ENCODE results near the gene PRKCH. TPM values are rescaled to one million over a fixed set of nuclear protein-coding genes. Genes with fewer than 3 reads are reported as not detected.

The PRKCH gene
- total RNA-seq, 2 donors from 2014 or later, result 24.6 to 73.6 TPM

DNA sequence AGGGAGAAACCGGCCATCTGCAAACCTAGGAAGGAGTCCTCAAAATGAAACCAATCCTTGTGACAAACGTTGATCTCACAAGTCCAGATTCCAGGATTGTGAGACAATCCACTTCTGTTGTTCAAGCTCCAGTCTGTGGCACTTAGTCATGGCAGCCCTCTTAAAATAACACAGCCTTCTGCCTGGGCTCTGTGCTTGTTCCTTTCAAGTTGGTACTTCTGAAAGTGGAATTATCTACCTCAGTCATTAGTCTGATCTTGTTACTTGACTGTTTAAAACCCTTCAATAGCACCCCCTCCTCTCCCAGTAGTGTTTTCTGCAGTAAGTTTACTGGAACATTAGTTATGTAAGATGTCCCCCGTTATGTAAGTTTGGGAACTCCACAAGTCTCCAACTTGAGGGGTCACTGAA lies 263.0 kb downstream of the PRKCH start:
- DNase-seq (ENCODE audit: low spot score), result no peak
- no peaks in the 10 kb centered on the region for H3K36me3 ChIP-seq
- no peaks in the 10 kb centered on the region for H3K27me3 ChIP-seq (replicated peaks; ENCODE audit: insufficient read depth)
- H3K4me1 ChIP-seq (ENCODE audit: control insufficient read depth in 1 of 2, low read depth in 2 of 2), result peaks cover 27 to 49% of the 10 kb centered on the region in 2 donors
- H3K4me3 ChIP-seq, result no peak overlapping the region
- TF ChIP-seq, protein P1, sequence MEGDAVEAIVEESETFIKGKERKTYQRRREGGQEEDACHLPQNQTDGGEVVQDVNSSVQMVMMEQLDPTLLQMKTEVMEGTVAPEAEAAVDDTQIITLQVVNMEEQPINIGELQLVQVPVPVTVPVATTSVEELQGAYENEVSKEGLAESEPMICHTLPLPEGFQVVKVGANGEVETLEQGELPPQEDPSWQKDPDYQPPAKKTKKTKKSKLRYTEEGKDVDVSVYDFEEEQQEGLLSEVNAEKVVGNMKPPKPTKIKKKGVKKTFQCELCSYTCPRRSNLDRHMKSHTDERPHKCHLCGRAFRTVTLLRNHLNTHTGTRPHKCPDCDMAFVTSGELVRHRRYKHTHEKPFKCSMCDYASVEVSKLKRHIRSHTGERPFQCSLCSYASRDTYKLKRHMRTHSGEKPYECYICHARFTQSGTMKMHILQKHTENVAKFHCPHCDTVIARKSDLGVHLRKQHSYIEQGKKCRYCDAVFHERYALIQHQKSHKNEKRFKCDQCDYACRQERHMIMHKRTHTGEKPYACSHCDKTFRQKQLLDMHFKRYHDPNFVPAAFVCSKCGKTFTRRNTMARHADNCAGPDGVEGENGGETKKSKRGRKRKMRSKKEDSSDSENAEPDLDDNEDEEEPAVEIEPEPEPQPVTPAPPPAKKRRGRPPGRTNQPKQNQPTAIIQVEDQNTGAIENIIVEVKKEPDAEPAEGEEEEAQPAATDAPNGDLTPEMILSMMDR (IDR thresholded peaks at IDR 0.05), result no peak
- no peaks in the 10 kb centered on the region for H3K9me3 ChIP-seq
- no peak for ATAC-seq (ENCODE audit: insufficient number of reproducible peaks, low FRiP score, low read depth)
- H3K27ac ChIP-seq, result no peak overlapping the region

DNA sequence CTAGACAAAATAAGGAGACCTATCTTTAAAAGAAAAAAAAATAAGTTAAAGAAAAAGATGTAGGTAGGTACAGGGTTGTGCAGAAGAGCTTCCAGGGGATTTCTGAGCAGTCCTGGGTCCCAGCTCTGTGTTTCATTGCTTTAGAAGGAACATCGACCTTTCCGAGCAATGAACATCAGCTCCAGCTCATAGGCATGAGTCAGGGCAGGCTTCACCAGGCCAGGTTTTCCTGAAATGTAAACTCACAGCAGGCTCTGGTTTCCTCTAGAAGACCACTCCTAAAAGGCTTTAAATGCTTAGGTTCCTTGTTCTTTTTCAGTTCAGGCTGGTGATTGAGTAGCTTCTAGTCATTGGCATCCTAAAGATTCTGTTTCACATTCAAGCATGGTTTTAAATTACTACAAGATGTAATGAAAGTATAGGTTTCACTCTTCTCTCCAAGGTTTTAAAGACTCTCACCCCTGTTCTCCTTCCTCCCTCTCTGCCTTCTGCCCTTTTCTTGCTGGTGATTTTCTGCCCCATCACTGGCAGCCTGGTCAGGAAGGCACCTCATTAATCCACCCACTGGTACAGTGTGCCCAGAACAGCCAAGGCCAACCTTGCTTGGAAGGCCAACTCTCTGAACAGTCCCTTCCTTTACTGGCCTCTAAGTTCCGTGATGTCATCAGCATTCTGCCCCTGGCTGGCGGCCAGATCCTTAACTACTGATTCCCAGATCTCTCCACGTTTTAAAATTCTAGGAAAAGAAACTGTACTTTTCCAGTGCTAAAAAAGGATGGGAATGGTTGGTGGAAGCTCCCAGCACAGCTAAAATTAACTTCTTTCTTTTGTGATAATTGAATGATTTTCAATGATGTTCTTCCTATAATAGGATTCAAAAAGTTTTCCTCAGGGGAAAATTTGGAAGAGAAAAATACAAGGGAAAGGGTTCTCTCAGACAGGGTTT lies 264.5 kb downstream of the PRKCH start:
- H3K27ac ChIP-seq, result peak overlapping the region; percentile 68 to 87
- H3K4me3 ChIP-seq, result no peak overlapping the region
- no peaks in the 10 kb centered on the region for H3K36me3 ChIP-seq
- peaks cover 27 to 49% of the 10 kb centered on the region in 2 donors for H3K4me1 ChIP-seq (ENCODE audit: control insufficient read depth in 1 of 2, low read depth in 2 of 2)
- DNase-seq (ENCODE audit: low spot score) (peak; percentile 64), ATAC-seq (ENCODE audit: insufficient number of reproducible peaks, low FRiP score, low read depth) (peak; percentile 87)
- TF ChIP-seq, protein P1 (IDR thresholded peaks at IDR 0.05), result no peak
- no peaks in the 10 kb centered on the region for H3K9me3 ChIP-seq
- no peaks in the 10 kb centered on the region for H3K27me3 ChIP-seq (replicated peaks; ENCODE audit: insufficient read depth)

DNA sequence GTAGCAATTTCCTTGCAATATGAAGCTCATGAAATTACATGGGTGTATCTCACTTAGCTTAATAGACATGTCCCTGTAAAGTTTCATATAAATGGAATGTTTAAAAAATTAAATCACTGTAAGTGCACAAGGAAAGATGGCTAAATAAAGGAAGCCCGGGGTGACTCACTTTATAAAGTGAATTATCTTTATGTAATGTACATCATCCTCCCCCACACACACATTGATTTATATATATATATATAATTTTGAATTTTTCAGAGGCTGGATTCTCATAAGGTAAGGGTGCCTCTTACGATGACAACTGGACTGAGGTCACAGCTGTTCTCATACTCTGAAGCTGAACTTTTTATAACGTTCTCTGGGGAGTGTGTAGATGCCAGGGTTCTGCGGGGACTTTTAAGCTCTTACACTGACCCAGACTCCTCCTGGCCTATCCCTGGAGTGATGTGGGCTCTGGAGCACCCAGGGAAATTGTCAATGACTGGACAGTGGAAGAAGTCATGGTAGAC lies 265.2 kb downstream of the PRKCH start:
- peaks cover 27 to 49% of the 10 kb centered on the region in 2 donors for H3K4me1 ChIP-seq (ENCODE audit: control insufficient read depth in 1 of 2, low read depth in 2 of 2)
- H3K27me3 ChIP-seq (replicated peaks; ENCODE audit: insufficient read depth), result no peaks in the 10 kb centered on the region
- no peaks in the 10 kb centered on the region for H3K36me3 ChIP-seq
- TF ChIP-seq, protein P1 (IDR thresholded peaks at IDR 0.05), result no peak
- no peak for DNase-seq (ENCODE audit: low spot score)
- no peak overlapping the region for H3K4me3 ChIP-seq
- ATAC-seq (ENCODE audit: insufficient number of reproducible peaks, low FRiP score, low read depth), result no peak
- H3K27ac ChIP-seq, result peak overlapping the region; percentile 68 to 87
- no peaks in the 10 kb centered on the region for H3K9me3 ChIP-seq

DNA sequence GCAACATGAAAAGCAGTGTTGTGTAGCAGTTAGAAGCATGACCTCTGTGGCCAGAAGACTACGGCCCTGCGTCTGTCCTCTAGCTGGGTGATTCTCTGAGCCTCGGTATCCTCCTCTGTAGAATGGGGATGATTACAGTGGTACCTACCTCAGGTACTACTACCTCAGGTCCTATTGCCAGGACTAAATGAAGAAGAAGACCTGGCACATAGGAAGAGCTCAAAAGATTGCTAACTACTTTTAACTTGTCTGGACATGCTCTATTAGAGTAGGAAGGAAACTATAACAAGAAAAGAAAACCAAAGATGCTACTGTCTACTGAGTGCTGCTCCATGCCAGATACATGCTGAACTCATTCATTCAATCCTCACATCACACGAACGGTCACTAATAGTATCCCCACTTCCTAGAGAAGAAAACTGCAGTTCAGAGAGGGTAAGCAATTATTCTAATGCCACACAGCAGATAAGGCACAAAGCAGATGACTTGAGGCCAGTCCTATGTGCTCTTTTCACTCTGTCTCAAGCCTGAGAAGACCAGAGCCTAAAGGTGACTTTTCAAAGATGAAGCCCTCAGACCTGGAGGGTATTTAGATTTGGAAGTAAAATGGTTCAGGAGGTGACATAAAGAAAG lies 265.8 kb downstream of the PRKCH start:
- no peaks in the 10 kb centered on the region for H3K36me3 ChIP-seq
- no peak for ATAC-seq (ENCODE audit: insufficient number of reproducible peaks, low FRiP score, low read depth)
- H3K9me3 ChIP-seq, result no peaks in the 10 kb centered on the region
- H3K27ac ChIP-seq, result peak overlapping the region; percentile 68 to 87
- peaks cover 27 to 49% of the 10 kb centered on the region in 2 donors for H3K4me1 ChIP-seq (ENCODE audit: control insufficient read depth in 1 of 2, low read depth in 2 of 2)
- no peak overlapping the region for H3K4me3 ChIP-seq
- TF ChIP-seq, protein P1 (IDR thresholded peaks at IDR 0.05), result no peak
- no peaks in the 10 kb centered on the region for H3K27me3 ChIP-seq (replicated peaks; ENCODE audit: insufficient read depth)
- no peak for DNase-seq (ENCODE audit: low spot score)

DNA sequence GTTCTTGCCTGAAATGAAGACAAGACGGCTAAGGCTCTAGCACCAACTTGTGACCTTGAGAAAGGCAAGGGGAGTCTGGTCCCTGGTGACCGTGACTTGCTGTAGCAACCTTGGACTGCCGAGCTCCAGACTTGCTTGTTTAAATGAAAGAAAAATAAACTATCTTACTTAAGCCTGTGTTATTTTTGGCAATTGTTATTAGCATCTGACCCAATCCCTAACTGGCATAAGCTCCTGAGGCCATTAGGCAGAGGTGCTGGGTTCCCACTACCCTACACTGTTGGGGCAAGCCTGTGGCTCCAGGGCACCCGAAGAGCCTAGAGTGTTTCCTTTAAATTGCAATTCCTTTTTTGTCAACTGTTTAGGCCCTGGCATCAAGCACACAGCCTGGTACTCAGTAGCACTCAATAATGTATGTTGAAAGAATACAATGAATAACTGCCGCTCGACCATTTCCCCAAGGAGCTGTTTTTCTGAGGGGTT lies 267.1 kb downstream of the PRKCH start:
- Histone ChIP-seq H3K4me1 (ENCODE audit: control insufficient read depth in 1 of 2, low read depth in 2 of 2) (peaks cover 27 to 45% of the 10 kb centered on the region in 2 donors), H3K9me3 (no peaks in the 10 kb centered on the region), H3K4me3 (no peak overlapping the region), H3K27ac (peak overlapping the region; percentile 68 to 87), H3K36me3 (no peaks in the 10 kb centered on the region), H3K27me3 (replicated peaks; ENCODE audit: insufficient read depth) (no peaks in the 10 kb centered on the region)
- TF ChIP-seq, protein P1 (IDR thresholded peaks at IDR 0.05), result no peak
- no peak for DNase-seq (ENCODE audit: low spot score)
- ATAC-seq (ENCODE audit: insufficient number of reproducible peaks, low FRiP score, low read depth), result peak; percentile 46

All from thoracic aorta (tissue), 2 donors.